ENCODE results near the gene FAM184A.
"Not testable (repeated sequence)": the region's sequence is repeated elsewhere in the genome, so short reads cannot be mapped to it uniquely, and the experiment has no call there.

Gene FAM184A

DNA sequence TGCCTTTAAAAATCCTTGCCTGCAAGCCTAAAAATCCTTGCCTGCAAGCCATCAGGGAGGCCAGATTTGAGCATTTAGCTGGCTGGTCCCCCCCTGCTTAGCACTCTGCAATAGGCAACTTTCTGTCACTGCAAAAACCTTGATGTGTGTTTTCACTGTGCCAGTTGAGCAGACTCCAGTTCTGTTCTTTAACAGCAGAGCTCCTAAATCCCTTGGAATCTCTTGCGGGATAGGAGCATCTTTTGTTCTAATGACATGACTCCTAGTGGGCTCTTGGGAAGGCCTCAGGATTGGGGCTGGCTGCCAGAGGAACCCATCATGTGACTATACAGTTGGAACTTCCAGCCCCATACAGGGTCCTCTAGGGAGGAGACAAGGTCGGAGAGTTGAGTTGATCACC lies 50.4 kb downstream of the FAM184A start:
- DNase-seq (ENCODE audit: low spot score) = no peak
- TF ChIP-seq CTCF (IDR thresholded peaks at IDR 0.05; ENCODE audit: extremely low read depth, missing control alignments) = no peak

GRCh38 chr6:119027465-119027864 lies 51.0 kb downstream of the FAM184A start:
- no peak for DNase-seq (ENCODE audit: low spot score)
- TF ChIP-seq CTCF (IDR thresholded peaks at IDR 0.05; ENCODE audit: extremely low read depth, missing control alignments) = no peak

DNA sequence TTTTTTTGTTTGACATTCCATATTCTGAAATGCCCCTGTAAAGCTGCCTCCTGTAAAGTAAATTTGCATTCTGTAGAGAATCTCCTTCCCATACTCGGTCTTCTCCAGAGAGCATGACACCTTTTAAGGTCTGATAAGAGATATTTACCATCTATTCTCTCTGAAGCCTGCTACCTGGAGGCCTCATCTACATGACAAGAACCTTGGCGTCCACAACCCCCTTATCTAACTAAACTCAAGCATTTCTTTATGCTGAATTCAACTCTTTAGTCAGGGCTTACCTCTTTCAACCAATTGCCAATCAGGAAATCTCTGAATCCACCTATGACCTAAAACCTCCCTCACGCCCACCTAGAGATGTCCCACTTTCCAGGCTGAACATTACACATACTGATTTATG lies 51.6 kb downstream of the FAM184A start:
- TF ChIP-seq CTCF (IDR thresholded peaks at IDR 0.05; ENCODE audit: extremely low read depth, missing control alignments) = no peak
- DNase-seq (ENCODE audit: low spot score) = no peak

DNA sequence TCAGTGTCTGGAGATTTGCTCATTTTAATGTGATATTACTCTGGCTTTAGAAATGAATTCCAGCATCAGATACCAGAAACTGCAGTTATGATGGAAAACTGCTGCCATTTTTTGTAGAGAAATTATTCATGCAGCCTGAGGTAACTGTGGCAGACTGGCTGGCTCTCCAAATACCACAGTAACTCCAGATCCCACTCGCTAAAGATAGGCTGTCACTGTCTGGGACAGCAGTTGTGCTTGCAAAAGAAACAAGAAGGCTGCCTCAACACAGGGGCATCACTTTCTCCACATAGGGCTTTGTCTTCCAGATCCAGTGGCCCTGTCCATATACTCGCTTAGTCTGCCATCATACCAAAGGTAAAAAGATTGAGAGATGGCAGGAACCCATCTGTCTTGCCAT lies 52.7 kb downstream of the FAM184A start:
- DNase-seq (ENCODE audit: low spot score) = no peak
- no peak for TF ChIP-seq CTCF (IDR thresholded peaks at IDR 0.05; ENCODE audit: extremely low read depth, missing control alignments)

DNA sequence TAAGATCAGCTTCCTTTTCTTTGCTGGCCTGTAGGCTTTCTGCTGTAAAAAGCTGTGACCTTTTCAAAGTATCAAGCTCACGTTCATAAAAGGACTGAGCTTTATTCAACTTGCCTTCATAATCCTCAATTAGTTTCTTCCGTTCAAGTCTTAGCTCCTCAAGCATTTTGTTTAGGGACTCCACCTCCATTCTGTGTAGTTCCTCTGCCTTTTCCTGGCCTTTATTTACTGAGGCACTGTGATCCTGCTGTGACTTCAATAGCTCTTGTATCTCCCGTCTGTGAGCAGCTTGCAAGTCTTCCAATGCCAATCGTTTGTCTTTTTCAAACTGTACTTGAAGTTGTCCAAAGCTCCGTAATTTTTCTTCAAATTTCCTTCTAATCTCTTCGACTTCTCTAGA lies 54.4 kb downstream of the FAM184A start:
- no peak for DNase-seq (ENCODE audit: low spot score)
- no peak for TF ChIP-seq CTCF (IDR thresholded peaks at IDR 0.05; ENCODE audit: extremely low read depth, missing control alignments)

DNA sequence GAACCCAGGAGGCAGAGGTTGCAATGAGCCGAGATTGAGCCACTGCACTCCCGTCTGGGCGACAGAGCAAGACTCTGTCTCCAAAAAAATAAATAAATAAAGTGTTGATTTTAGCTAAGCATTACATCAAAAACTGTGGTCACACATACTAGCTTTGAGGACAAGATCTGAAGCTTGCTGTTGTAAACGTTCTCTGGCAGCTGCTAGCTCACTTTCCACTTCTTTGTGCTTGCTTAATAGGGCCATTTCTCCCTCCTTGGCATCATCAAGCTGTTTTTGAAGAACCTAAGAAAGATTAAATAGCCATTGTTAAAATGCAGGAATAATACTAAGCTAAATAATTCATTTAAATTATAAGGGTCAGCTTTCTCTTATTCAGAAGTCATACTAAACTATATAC lies 55.7 kb downstream of the FAM184A start:
- no peak for TF ChIP-seq CTCF (IDR thresholded peaks at IDR 0.05; ENCODE audit: extremely low read depth, missing control alignments)
- DNase-seq (ENCODE audit: low spot score) = no peak

GRCh38 chr6:119020597-119021561 lies 57.6 kb downstream of the FAM184A start:
- no peak for TF ChIP-seq CTCF (IDR thresholded peaks at IDR 0.05; ENCODE audit: extremely low read depth, missing control alignments)
- no peak for DNase-seq (ENCODE audit: low spot score)

- DNase-seq (ENCODE audit: low spot score) = not testable (repeated sequence)
Measured at GRCh38 chr6:119015165-119015564, 63.3 kb downstream of the FAM184A start.
